ENCODE data around the gene C10orf90.

The C10orf90 gene

GRCh38 chr10:126452245-126452644, 218.2 kb downstream of the C10orf90 start (continued):
- TF ChIP-seq ZNF521 (tag by site-specific recombination; IDR thresholded peaks at IDR 0.05) (no peak), ZNF777 (tag by site-specific recombination; IDR thresholded peaks at IDR 0.05; ENCODE audit: borderline replicate concordance) (no peak), ZNF140 (tag by site-specific recombination; IDR thresholded peaks at IDR 0.05) (no peak), ZNF776 (tag by site-specific recombination; IDR thresholded peaks at IDR 0.05; ENCODE audit: borderline replicate concordance) (no peak)

GRCh38 chr10:126448091-126448490, 222.4 kb downstream of the C10orf90 start:
- Histone ChIP-seq H3K9me3 (ENCODE audit: control insufficient read depth, insufficient read depth, low read depth, low read length) (no peaks in the 10 kb centered on the region), H3K4me1 (ENCODE audit: control insufficient read depth, insufficient read depth, low read length) (no peaks in the 10 kb centered on the region), H3K36me3 (ENCODE audit: control insufficient read depth in 2 of 2, insufficient read depth in 1 of 2, low read length in 2 of 2) (no peaks in the 10 kb centered on the region), H3K4me3 (ENCODE audit: low read depth, low read length) (no peak overlapping the region), H3K27ac (ENCODE audit: extremely low read depth, low read depth, low read length) (no peak overlapping the region)
- CTCF ChIA-PET, result no interaction called here
- POLR2A ChIA-PET, result no interaction called here
- no peak for TF ChIP-seq ZNF704 (tag by site-specific recombination; IDR thresholded peaks at IDR 0.05)
- no peak for TF ChIP-seq ZSCAN16 (tag by site-specific recombination; IDR thresholded peaks at IDR 0.05)
- TF ChIP-seq ZNF24 (tag by site-specific recombination; IDR thresholded peaks at IDR 0.05), result no peak
- TF ChIP-seq ZBTB48 (tag by site-specific recombination; IDR thresholded peaks at IDR 0.05), result no peak
- no peak for TF ChIP-seq ZNF629 (tag by site-specific recombination; IDR thresholded peaks at IDR 0.05)
- no peak for TF ChIP-seq ZNF488 (tag by site-specific recombination; IDR thresholded peaks at IDR 0.05)
- TF ChIP-seq INSM2 (tag by site-specific recombination; IDR thresholded peaks at IDR 0.05), result no peak
- no peak for TF ChIP-seq SCRT1 (tag by site-specific recombination; IDR thresholded peaks at IDR 0.05; ENCODE audit: borderline replicate concordance)
- TF ChIP-seq ZNF239 (tag by site-specific recombination; IDR thresholded peaks at IDR 0.05), result no peak
- no peak for TF ChIP-seq ZNF394 (tag by site-specific recombination; IDR thresholded peaks at IDR 0.05; ENCODE audit: borderline replicate concordance)
- TF ChIP-seq ZFP41 (tag by site-specific recombination; IDR thresholded peaks at IDR 0.05; ENCODE audit: borderline replicate concordance), result no peak
- TF ChIP-seq REST (tag by site-specific recombination; IDR thresholded peaks at IDR 0.05), result no peak
- TF ChIP-seq RBAK (tag by site-specific recombination; IDR thresholded peaks at IDR 0.05), result no peak
- no peak for TF ChIP-seq ZNF645 (tag by site-specific recombination; IDR thresholded peaks at IDR 0.05)
- no peak for TF ChIP-seq TRIM28 (IDR thresholded peaks at IDR 0.05; ENCODE audit: borderline replicate concordance, low read length)
- no peak for TF ChIP-seq ZNF362 (tag by site-specific recombination; IDR thresholded peaks at IDR 0.05)

Measured in HEK293 (cell line).